ENCODE data around the gene SARDH. TPM values are rescaled to one million over a fixed set of nuclear protein-coding genes. Genes with fewer than 3 reads are reported as not detected.

Gene SARDH
- polyA plus RNA-seq, 1 donor (not counting 4 experiments of a cell fraction or from before 2014, with no cell fraction given): 0.03 TPM

DNA sequence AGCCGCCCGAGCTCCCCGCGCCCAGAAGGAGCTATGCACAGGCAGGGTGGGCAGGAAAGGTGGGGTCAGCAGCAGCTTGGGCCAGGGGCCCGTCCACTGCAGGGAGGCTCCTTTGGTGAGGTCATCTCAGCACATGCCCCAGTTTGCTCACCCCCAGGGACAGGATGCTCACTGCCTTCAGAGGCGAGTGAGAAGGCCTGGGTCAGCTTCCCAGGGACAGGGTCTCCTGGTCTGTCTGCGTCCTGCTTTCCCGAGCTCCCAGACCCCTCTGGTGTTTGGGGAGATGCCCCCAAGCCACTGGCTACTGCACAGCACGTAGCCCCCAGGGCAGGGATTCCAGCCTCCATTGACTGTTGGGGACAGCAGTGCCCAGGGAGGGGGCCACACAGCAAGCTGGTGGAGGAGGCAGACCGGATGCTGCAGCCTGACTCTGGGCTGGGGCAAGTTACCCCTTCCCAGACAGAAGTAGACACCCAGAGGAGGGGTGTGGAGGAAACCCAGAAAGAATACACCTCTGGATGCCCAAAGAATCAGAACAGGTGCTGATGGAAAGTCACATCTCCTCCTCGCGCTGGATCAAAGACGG lies 581 bp upstream of the SARDH start:
- Histone ChIP-seq H3K9ac (ENCODE audit: control insufficient read depth, extremely low read depth, insufficient read depth, low read length) (no peak overlapping the region), H3K9me3 (ENCODE audit: control insufficient read depth, low read depth, low read length) (no peaks in the 10 kb centered on the region), H4K20me1 (ENCODE audit: control insufficient read depth, extremely low read depth, insufficient read depth, low read length) (no peaks in the 10 kb centered on the region), H3K36me3 (ENCODE audit: control insufficient read depth in 2 of 2, extremely low read depth in 1 of 2, insufficient read depth in 2 of 2, low read length in 2 of 2) (no peaks in the 10 kb centered on the region), H3K79me2 (ENCODE audit: control insufficient read depth, insufficient read depth, low read length) (no peaks in the 10 kb centered on the region), H3K4me3 (ENCODE audit: control insufficient read depth in 2 of 3, extremely low read depth in 1 of 3, insufficient read depth in 2 of 3, low read depth in 1 of 3, low read length in 3 of 3) (no peak overlapping the region), H3K27ac (ENCODE audit: control insufficient read depth, insufficient read depth, low read length) (no peak overlapping the region), H3K4me1 (ENCODE audit: control insufficient read depth, extremely low read depth, insufficient read depth, low read length) (no peaks in the 10 kb centered on the region), H3K27me3 (ENCODE audit: control insufficient read depth, extremely low read depth, insufficient read depth, low read length) (peaks cover 17% of the 10 kb centered on the region), H2AFZ (ENCODE audit: control insufficient read depth, low read length) (no peak overlapping the region), H3K4me2 (ENCODE audit: control insufficient read depth, extremely low read depth, insufficient read depth, low read depth, low read length) (peak overlapping the region; percentile 45), H3K9me1 (ENCODE audit: control insufficient read depth, extremely low read depth, insufficient read depth, low read length) (no peaks in the 10 kb centered on the region)
- dilution Hi-C loops (cut with MboI; ENCODE audit: extremely low pct_ligation_motif_present, low sequenced_read_pairs): no loop called here
- no peak for TF ChIP-seq EZH2 (IDR thresholded peaks at IDR 0.05; ENCODE audit: low read length)
- TF ChIP-seq, protein P1, sequence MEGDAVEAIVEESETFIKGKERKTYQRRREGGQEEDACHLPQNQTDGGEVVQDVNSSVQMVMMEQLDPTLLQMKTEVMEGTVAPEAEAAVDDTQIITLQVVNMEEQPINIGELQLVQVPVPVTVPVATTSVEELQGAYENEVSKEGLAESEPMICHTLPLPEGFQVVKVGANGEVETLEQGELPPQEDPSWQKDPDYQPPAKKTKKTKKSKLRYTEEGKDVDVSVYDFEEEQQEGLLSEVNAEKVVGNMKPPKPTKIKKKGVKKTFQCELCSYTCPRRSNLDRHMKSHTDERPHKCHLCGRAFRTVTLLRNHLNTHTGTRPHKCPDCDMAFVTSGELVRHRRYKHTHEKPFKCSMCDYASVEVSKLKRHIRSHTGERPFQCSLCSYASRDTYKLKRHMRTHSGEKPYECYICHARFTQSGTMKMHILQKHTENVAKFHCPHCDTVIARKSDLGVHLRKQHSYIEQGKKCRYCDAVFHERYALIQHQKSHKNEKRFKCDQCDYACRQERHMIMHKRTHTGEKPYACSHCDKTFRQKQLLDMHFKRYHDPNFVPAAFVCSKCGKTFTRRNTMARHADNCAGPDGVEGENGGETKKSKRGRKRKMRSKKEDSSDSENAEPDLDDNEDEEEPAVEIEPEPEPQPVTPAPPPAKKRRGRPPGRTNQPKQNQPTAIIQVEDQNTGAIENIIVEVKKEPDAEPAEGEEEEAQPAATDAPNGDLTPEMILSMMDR (optimal IDR thresholded peaks at IDR 0.05 in 1 of 3, IDR thresholded peaks at IDR 0.05 in 1 of 3, conservative IDR thresholded peaks at IDR 0.05 in 1 of 3; ENCODE audit: extremely low read depth in 1 of 3, insufficient read depth in 2 of 3, low read length in 3 of 3): no peak
- no peak for DNase-seq (ENCODE audit: low read depth, low spot score)
- FAIRE-seq: no peak

DNA sequence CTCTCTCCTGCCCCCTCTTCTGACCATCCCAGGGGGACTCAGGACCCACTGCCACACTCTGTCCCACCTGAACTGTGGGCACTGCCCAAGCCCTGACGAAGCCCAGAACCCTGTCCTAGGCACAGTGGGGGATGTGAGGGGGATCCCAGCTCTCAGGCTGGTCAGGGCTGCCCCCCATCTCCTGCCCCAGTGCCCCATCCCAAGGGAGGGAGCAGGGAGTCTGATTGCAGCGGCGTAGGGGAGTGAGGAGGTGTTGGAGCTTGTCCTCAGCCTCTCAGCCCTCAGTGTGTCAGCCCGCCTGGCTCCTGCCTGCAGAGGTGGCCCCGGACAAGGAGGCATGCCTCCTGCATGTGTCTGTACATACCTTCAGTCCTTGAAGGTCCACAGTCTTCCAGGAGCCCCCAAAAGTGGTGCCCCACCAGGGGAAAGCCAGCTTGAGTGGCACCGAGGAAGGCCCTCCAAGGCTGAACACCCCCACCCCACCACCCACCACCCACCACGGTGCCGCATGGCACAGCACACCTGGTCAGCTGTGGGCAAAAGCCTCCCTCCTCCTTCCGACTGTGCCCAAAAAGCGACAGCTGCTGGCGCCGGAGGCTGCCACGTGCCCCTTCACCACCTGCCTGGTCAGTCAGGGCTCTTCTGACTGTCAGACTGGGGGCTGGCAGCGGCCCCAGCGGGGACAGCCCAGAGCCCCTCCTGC lies 930 bp downstream of the SARDH start:
- no peaks in the 10 kb centered on the region for H3K9me1 ChIP-seq (ENCODE audit: control insufficient read depth, extremely low read depth, insufficient read depth, low read length)
- no peak for FAIRE-seq
- no peak overlapping the region for H3K4me3 ChIP-seq (ENCODE audit: control insufficient read depth in 2 of 3, extremely low read depth in 1 of 3, insufficient read depth in 2 of 3, low read depth in 1 of 3, low read length in 3 of 3)
- no peaks in the 10 kb centered on the region for H3K36me3 ChIP-seq (ENCODE audit: control insufficient read depth in 2 of 2, extremely low read depth in 1 of 2, insufficient read depth in 2 of 2, low read length in 2 of 2)
- no peaks in the 10 kb centered on the region for H3K4me1 ChIP-seq (ENCODE audit: control insufficient read depth, extremely low read depth, insufficient read depth, low read length)
- H3K27ac ChIP-seq (ENCODE audit: control insufficient read depth, insufficient read depth, low read length): no peak overlapping the region
- H3K4me2 ChIP-seq (ENCODE audit: control insufficient read depth, extremely low read depth, insufficient read depth, low read depth, low read length): no peak overlapping the region
- H3K9me3 ChIP-seq (ENCODE audit: control insufficient read depth, low read depth, low read length): no peaks in the 10 kb centered on the region
- H3K79me2 ChIP-seq (ENCODE audit: control insufficient read depth, insufficient read depth, low read length): no peaks in the 10 kb centered on the region
- dilution Hi-C loops (cut with MboI; ENCODE audit: extremely low pct_ligation_motif_present, low sequenced_read_pairs): no loop called here
- DNase-seq (ENCODE audit: low read depth, low spot score): no peak
- TF ChIP-seq, protein P1 (optimal IDR thresholded peaks at IDR 0.05 in 1 of 3, IDR thresholded peaks at IDR 0.05 in 1 of 3, conservative IDR thresholded peaks at IDR 0.05 in 1 of 3; ENCODE audit: extremely low read depth in 1 of 3, insufficient read depth in 2 of 3, low read length in 3 of 3): no peak
- no peak for TF ChIP-seq EZH2 (IDR thresholded peaks at IDR 0.05; ENCODE audit: low read length)
- H3K27me3 ChIP-seq (ENCODE audit: control insufficient read depth, extremely low read depth, insufficient read depth, low read length): peaks cover 17% of the 10 kb centered on the region
- H2AFZ ChIP-seq (ENCODE audit: control insufficient read depth, low read length): no peak overlapping the region
- no peak overlapping the region for H3K9ac ChIP-seq (ENCODE audit: control insufficient read depth, extremely low read depth, insufficient read depth, low read length)
- H4K20me1 ChIP-seq (ENCODE audit: control insufficient read depth, extremely low read depth, insufficient read depth, low read length): no peaks in the 10 kb centered on the region

All from keratinocyte (primary cell).